HG03571 (cell line): ENCODE results near the gene TTPAL.
A peak's percentile ranks its signal among the peaks of the same experiment; 100 is the strongest.

Experiments used
- ATAC-seq: cut with Tn5 transposase; IDR thresholded peaks from one replicate; pipeline ENCODE4 v1.9.1; 2021; ENCODE audit not compliant: unreplicated experiment

Gene TTPAL

GRCh38 chr20:44495802-44496481 is 20.3 kb downstream of the TTPAL start:
- no peak for ATAC-seq

DNA sequence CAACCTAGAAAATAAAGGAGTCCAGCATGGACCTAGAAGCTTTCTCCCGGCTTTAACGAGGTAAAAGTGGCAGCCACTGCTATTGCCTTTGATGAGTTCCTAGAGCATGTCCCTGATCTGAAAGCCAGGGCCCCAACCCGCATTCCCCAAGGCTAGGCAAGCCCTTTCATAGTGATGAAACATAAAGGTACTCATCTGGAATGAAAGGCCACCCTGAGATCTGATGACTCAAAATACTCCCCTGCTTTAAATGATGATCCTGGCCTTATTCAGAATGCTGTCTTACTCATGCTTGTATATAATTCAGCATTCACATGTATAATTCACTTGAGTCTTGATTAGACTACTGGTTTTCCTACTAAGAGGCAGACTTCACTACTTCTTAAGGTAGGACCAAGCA is 21.3 kb downstream of the TTPAL start:
- no peak for ATAC-seq

DNA sequence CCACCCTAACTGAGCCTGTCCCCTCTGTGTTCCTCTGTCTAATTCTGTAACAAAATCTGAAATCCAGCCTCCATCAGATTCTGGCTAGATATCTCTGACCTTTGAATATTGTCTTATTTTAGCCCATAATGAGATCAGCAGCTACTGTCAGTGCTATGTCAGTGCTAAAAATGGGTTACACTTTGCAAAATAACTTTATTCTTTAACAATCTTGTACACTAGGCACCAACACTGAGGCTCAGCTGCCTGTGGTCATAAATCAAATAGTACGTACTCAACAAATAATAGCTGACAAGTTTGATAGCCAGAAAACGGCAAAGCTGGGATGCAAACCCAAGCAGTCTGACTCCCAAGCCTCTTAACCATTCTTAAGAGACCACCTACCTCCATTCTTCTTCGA is 22.1 kb downstream of the TTPAL start:
- ATAC-seq = no peak

DNA sequence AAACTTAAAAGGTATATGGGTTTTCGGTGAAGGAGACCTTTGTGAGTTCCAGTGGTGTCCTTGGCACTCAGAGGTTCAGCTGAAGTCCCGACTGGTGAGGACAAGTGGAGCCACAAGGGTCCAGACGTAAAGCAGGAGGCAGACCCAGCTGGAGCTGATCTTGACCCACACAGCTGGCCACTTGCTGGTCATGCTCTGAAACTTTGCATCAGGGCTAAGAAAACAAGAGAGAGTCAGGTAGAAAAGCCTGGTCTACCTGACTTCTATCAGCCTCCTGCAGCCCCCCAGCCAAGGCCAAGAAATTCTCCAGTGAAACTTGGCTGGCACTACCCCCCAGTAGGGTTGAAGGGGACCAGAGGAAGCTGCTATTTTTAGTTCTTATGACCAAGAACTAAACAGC is 24.5 kb downstream of the TTPAL start:
- ATAC-seq = no peak

- no peak for ATAC-seq
Observed at GRCh38 chr20:44501448-44501847, 25.8 kb downstream of the TTPAL start.

DNA sequence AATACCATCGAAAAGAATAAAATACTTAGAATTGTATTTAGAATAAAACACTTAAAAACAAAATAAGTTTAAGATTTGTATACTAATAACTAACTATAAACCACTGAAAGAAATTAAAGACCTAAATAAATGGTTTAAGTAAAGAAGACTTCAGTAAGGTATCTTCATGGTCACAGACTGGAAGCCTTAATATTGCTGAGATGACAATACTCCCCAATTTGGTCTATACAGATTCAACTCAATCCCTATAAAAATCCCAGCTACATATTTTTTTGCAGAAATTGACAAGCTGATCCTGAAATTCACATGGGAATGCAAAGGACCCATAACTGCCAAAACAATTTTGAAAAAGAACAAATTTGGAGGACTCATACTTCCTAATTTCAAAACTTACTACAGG is 27.3 kb downstream of the TTPAL start:
- ATAC-seq = no peak

DNA sequence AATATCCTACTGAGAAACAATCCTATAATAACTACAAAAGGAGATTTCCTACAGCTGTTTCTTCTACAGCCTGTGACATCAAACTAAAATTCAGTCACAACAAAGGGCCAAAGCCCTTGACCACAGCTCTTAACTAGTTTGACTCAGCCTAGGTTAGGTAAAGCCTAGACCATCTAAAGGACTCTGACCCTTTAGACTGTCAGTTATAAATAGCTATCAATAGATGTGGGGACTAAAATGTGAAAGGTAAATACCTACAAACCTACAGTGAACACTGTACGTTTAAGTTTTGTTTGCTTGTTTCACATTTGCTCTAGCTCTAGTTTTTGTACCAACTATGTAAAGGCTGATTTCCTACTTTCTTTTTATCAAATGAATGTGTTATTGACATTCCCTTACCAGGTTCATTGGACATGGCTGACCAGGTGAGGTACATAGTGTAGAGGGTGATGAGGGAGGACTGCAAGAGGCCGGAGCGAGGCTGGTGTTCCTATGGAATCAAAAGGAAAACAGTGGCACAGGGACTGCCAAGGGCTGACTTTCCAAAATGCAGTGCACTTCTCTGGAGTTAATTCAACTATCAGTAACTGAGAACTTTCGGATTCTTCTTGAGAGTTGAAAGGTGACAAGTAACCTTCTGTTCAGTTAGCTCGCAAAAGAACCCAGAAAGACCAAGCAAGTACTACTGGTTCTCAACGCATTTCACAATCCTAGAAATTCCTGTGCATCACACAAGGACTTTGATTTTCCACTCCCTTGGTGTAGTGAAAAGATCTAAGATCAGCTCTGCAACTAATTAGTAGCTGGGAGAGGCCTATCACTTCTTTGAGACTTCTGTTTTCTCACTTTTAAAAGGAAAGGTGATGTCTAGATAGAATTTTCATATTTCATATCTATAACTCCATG is 29.0 kb downstream of the TTPAL start:
- no peak for ATAC-seq

GRCh38 chr20:44509762-44510161 is 34.1 kb downstream of the TTPAL start:
- ATAC-seq = no peak

DNA sequence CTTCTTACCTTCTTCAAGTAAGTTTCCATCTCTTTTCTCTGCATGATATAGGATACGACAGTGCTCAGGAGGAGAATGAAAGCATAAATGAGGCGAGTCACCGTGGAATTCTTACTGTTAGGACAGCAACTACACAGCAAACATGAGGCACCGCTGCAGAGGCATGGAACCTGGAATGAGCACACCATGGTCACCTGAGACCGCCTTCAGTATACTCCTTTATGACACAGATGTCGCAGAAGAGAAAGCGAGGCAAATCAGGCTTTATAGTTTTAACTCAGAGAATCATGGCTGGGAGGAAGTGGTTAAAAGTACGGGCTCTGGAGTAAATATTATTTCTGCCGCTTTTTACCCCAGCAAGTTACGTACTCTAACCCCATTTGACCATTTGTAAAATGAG is 38.2 kb downstream of the TTPAL start:
- no peak for ATAC-seq

GRCh38 chr20:44516491-44516890 is 40.8 kb downstream of the TTPAL start:
- no peak for ATAC-seq

- ATAC-seq = no peak
Observed at GRCh38 chr20:44517454-44517853, 41.8 kb downstream of the TTPAL start.

DNA sequence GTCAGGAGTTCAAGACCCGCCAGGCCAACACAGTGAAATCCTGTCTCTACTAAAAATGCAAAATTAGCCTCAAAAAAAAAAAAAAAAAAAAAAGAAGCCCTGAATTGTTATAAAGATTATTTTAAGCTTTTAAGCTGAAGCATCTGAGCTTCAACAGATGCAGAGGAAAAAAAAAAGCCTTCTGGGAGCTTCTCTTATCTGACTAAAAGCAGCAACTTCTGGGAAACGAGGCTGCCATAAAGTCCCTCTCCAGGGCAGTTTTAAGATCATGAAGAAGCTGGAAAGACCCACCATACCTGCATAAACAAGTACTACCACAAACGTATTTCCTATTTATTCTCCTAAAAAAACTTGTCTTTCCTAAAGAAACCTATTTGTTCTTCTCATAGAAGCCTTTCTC is 42.6 kb downstream of the TTPAL start:
- ATAC-seq = no peak

- no peak for ATAC-seq
Observed at GRCh38 chr20:44520881-44521280, 45.2 kb downstream of the TTPAL start.

- peak; percentile 98 for ATAC-seq
Observed at GRCh38 chr20:44521484-44522481, 46.1 kb downstream of the TTPAL start, which contains the start of gene SERINC3. Gene SERINC3, minus strand, starts transcription at chr20:44522070. Its CDS starts 119 bp downstream, at chr20:44521951.

DNA sequence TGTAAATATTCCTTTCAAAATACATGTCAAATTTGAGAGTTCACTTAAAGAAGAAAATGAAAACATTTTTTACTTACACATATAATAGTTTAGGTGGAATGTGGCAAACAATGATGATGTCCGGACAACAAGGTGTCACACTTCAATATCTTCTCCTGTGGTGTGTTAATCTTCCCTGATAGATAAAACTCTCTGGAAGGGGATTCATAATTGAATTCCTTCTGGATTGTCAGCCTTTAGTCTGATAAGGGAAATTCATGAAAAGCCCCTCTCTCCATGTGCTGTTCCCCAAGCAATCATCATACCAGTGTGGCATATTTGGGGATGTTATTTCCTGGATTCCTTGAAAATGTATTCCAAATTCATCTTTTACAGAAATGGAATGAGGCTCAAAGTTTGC is 47.2 kb downstream of the TTPAL start:
- no peak for ATAC-seq

- no peak for ATAC-seq
Observed at GRCh38 chr20:44523746-44524145, 48.1 kb downstream of the TTPAL start.

DNA sequence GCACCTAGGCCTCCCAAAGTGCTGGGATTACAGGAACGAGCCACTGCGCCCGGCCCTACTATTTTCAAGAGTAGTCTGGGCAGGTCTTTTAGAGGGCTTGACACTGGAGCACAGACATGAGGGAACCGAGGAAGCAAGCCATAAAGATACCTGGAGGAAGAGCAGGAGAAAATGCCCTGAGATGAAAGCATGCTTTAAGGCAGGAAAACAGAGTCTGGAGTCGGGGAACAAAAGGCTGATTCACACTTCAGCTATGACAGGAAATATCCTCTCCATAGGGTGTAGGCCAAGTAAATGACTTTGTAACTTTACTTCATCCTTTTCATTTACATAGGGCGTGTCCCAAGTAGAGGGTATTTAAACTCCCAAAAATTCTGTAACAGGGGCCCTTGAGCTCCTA is 50.5 kb downstream of the TTPAL start:
- ATAC-seq = no peak

DNA sequence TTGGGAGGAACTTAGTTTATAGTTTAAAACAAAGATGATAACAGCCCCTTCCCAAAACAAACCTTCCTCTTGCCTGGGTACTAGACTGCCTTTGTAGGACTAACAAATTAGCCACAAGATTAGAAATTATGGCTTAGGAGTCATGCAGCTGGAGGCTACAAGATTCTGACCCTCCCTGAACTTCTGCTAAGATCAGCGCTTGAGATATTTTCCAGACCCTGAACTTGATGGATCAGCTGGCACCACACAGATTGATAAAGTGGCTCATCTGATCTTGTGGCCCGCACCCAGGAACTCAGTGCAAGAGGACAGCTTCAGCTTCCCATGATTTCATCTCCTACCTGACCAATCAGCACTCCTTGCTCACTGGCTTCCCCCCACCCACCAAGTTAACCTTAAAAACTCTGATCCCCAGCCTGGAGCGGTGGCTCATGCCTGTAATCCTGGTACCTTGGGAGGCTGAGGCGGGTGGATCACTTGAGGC is 52.1 kb downstream of the TTPAL start:
- no peak for ATAC-seq

DNA sequence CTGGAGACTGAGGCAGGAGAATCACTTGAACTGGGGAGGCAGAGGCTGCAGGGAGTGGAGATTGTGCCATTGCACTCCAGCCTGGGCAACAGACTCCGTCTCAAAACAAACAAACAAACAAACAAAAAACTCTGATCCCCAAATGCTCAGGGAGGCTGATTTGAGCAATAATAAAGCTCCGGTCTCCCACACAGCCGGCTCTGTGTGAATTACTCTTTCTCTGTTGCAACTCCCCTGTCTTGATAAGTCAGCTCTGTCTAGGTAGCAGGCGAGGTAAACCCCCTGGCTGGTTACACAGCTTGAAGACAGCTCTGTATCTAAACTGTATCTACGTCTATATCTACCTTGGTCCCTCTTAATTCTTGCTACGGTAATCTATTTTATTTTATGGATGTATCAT is 52.6 kb downstream of the TTPAL start:
- no peak for ATAC-seq

DNA sequence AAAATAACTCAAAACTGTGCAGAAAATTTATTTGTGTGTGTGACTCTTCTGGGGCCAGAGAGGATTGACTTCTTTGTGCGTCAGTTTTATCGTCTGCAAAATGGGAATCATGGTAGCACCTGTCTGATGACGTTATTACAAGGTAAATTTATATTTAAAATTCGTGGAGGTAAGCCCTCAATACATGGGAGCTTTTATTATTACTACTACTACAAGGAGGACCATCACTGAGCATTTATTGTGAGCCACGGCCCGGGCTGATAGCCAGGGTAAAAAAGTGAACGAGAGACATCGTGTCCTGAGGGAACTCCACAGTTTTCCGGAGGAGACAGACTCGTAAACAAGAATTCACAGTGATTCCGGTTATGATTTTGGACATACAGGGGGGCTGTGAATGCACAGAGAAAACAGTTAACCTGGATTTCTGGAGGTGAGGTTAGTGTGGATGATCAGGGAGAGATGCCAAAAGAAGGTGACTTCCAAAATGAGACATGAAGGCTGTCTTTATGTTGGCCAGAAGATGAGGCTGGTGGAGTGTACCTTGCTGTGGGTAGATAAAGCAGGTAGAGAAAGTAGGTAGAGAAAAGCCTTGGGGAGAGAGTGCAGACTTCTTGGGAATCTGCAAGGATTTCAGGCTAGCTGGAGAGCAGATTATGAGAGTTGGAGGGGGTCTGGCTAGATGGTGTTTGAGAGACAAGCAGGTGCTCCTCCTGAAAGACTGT is 56.7 kb downstream of the TTPAL start:
- ATAC-seq = no peak
